ENCODE results near the gene TCF15. TPM values are rescaled to one million over a fixed set of nuclear protein-coding genes. Genes with fewer than 3 reads are reported as not detected.

Gene TCF15
- total and polyA plus RNA-seq, 2 of the 8 experiments (the other 6 are each of a cell fraction or from before 2014, with no cell fraction given) = 3.7 to 6.9 TPM

DNA sequence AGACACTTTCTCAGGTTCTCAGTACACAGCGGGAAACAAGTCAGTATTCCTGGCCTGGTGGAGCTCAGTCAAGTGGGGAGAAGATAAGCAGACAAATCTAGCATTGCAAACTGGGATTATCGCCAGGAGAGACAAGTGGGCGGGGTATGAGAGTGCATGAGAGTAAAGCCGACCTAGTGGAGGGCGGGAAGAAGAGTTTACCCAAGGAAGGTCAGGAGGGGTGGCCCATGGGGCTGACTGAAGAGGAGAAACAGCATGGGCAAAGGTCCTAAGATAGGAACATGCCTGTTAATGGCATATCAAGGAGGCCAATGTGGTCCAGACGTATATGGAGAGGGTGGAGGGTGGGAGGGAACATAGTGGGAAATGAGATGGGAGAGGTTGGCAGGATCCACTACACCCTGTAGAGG is 54.1 kb downstream of the TCF15 start:
- no peak overlapping the region for H4K5ac ChIP-seq (ENCODE audit: insufficient read length, low read depth, low read length)
- H2AFZ ChIP-seq (ENCODE audit: low read length) = peak overlapping the region; percentile 51; the same call in 1 of the 2 replicates
- H3K4ac ChIP-seq (replicated peaks; ENCODE audit: insufficient read length, low read depth, low read length) = no peak overlapping the region
- H3K23me2 ChIP-seq (ENCODE audit: low read depth, low read length) = no peaks in the 10 kb centered on the region
- no peak overlapping the region for H2BK15ac ChIP-seq (ENCODE audit: low read length)
- H3K9me3 ChIP-seq (ENCODE audit: insufficient read depth in 2 of 2, low read depth in 1 of 2, low read length in 1 of 2) = no peaks in the 10 kb centered on the region
- TF ChIP-seq CHD2 (IDR thresholded peaks at IDR 0.05; ENCODE audit: low read length) (no peak), SAP30 (IDR thresholded peaks at IDR 0.05; ENCODE audit: insufficient read depth, insufficient replicate concordance, low read length) (no peak), NANOG (IDR thresholded peaks at IDR 0.05; ENCODE audit: insufficient read depth, low read depth, low read length, poor library complexity, severe bottlenecking) (no peak), ASH2L (IDR thresholded peaks at IDR 0.05; ENCODE audit: low read length) (no peak), MAX (IDR thresholded peaks at IDR 0.05) (no peak), FOSL1 (IDR thresholded peaks at IDR 0.05; ENCODE audit: insufficient read depth, low read depth, low read length) (no peak), NRF1 (IDR thresholded peaks at IDR 0.05; ENCODE audit: low read depth, low read length) (no peak), RXRA (IDR thresholded peaks at IDR 0.05; ENCODE audit: insufficient read depth, low read depth, low read length) (no peak), JUND (IDR thresholded peaks at IDR 0.05; ENCODE audit: low read length) (no peak), SP1 (IDR thresholded peaks at IDR 0.05; ENCODE audit: low read depth, low read length) (no peak), SRF (IDR thresholded peaks at IDR 0.05; ENCODE audit: low read depth, low read length) (no peak)
- no peaks in the 10 kb centered on the region for H3K4me1 ChIP-seq (replicated peaks in 1 of 4; ENCODE audit: control insufficient read depth in 3 of 4, insufficient read depth in 4 of 4, low read length in 3 of 4)
- H3K36me3 ChIP-seq (ENCODE audit: control insufficient read depth in 2 of 4, insufficient read depth in 4 of 4, low read length in 3 of 4) = no peaks in the 10 kb centered on the region
- H2BK12ac ChIP-seq (ENCODE audit: low read depth, low read length) = no peak overlapping the region
- no peaks in the 10 kb centered on the region for H3K79me1 ChIP-seq (ENCODE audit: low read depth, low read length)
- WGBS, 2 experiments (ENCODE audit: extremely low coverage in 1 of 2, insufficient coverage in 1 of 2, insufficient read length in 1 of 2, insufficient replicate concordance in 2 of 2, low coverage in 1 of 2, low lambda C conversion rate in 2 of 2, missing lambda C conversion rate in 1 of 2) = 71% methylated on average over 6 of the region's 6 CpGs; no CpG with 5 or more reads in 1 of the 2 experiments
- no peak overlapping the region; the same call in 1 of the 2 replicates for H4K8ac ChIP-seq (ENCODE audit: extremely low read depth, insufficient read depth, low read length)
- no peak overlapping the region for H3K23ac ChIP-seq (ENCODE audit: insufficient read length)
- no peak overlapping the region for H3K4me3 ChIP-seq (ENCODE audit: extremely low read depth in 1 of 4, insufficient read depth in 2 of 4, low read depth in 3 of 4, low read length in 4 of 4)
- CTCF ChIA-PET (ENCODE audit: partially characterized antibody) = interaction anchor here (1.1 to 1.5 kb wide), 9 partner anchors 12 to 183 kb away, joined by 3 to 10 read pairs (median 3); partner anchors contain the start of gene CSNK2A1
- no peak overlapping the region for H2AK5ac ChIP-seq (ENCODE audit: low read depth, low read length)
- no peak overlapping the region for H3K4me2 ChIP-seq (ENCODE audit: insufficient read depth in 1 of 2, low read depth in 2 of 2, low read length in 2 of 2)
- H3K27me3 ChIP-seq (replicated peaks in 1 of 4; ENCODE audit: control insufficient read depth in 3 of 4, extremely low read depth in 1 of 4, insufficient read depth in 3 of 4, low read length in 3 of 4) = no peaks in the 10 kb centered on the region; a peak in 1 of 7 replicates
- H2BK120ac ChIP-seq (replicated peaks; ENCODE audit: low read depth, low read length) = no peak overlapping the region
- no peak overlapping the region for H4K91ac ChIP-seq (replicated peaks; ENCODE audit: insufficient read length, low read length)
- POLR2A ChIA-PET (ENCODE audit: partially characterized antibody) = interaction anchor here (1.4 kb wide), 1 partner anchor 12 kb away, joined by 5 read pairs; the partner anchor contains the start of gene CSNK2A1
- no peak overlapping the region for H2BK20ac ChIP-seq (ENCODE audit: low read length)
- no peak overlapping the region for H3K27ac ChIP-seq (ENCODE audit: low read depth, low read length)
- H2BK5ac ChIP-seq (ENCODE audit: low read depth, low read length) = no peak overlapping the region
- H4K20me1 ChIP-seq (replicated peaks in 1 of 2; ENCODE audit: control insufficient read depth in 1 of 2, insufficient read depth in 2 of 2, low read length in 2 of 2) = no peaks in the 10 kb centered on the region
- DNase-seq (ENCODE audit: low read depth in 1 of 2, low spot score in 2 of 2) = no peak
- no peak for FAIRE-seq
- H3K79me2 ChIP-seq (ENCODE audit: control insufficient read depth in 1 of 2, insufficient read depth in 2 of 2, low read length in 2 of 2) = no peaks in the 10 kb centered on the region
- H3K18ac ChIP-seq (ENCODE audit: extremely low read depth, low read length) = no peak overlapping the region
- H3K56ac ChIP-seq (replicated peaks; ENCODE audit: insufficient read length, low read depth, low read length) = no peak overlapping the region
- no peak overlapping the region for H3K9ac ChIP-seq (replicated peaks in 1 of 4; ENCODE audit: extremely low read depth in 1 of 4, low read depth in 3 of 4, low read length in 3 of 4)
- no peak overlapping the region for H3K14ac ChIP-seq (ENCODE audit: insufficient read length)

Measured in H1 (cell line).